HG03066 (cell line): ENCODE data around the gene ACTN2.
"Not testable (repeated sequence)": the region's sequence is repeated elsewhere in the genome, so short reads cannot be mapped to it uniquely, and the experiment has no call there.

Experiments used
- ATAC-seq: cut with Tn5 transposase; IDR thresholded peaks from one replicate; pipeline ENCODE4 v1.9.1; 2021; ENCODE audit warnings: low read depth; ENCODE audit not compliant: unreplicated experiment

The ACTN2 gene

DNA sequence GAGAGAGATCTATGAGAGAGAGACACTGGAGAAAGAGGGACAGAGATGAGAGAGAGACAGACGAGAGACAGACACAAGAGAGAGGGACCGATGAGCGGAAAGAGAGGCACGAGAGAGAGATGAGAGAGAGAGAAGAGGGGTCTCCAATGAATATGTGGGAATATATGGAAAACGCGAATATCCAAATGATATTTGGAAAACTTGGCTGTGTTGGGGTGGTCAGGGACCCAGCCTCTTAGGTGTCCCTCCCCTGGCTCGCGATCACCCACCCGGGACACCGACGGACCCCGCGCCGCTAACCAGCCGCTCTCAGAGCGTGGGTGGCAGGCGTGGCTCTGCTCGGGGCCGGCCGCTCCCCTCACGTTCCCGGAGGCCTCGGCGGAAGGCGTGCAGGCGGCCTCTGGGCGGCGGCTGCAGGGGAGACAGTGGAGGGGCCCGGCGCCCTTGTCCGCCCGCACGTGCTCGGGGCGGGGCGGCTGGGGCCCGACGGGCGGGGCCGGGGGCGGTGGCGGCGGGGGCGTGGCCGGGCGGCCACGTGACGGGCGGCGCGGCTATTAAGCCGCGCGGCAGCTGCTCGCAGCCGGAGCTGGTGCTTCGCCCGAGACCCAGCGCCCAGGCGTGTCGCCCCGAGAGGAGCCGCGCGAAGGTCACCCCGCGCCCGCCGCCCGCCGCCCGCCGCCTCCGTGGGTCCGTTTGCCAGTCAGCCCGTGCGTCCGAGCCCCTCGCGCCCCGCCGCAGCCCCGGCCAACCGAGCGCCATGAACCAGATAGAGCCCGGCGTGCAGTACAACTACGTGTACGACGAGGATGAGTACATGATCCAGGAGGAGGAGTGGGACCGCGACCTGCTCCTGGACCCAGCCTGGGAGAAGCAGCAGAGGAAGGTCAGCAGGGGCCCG lies at the start of gene ACTN2:
Gene ACTN2, plus strand, starts transcription at position 583 of the 898 bp plus-strand sequence. Its CDS starts 175 bp downstream, at position 758.
- ATAC-seq: peak; percentile 78

DNA sequence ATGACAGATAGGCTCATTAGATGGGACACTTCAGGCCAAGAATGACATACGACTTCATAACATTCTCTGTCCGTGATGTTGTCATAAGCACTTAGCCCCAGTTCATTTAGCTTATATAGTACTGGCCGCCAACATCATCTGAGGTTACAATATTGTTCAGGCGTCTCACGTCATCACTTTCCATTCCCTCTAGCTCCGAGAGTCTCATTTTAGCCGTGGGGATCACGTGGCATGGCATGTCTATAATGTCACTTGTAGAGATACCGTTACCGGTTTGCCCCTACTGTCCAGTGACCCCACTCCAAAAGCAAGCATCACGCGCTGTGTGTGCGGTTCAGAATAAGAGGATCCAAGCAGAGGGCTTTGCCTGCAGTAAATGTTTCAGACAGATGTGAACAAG lies 47.4 kb upstream of the ACTN2 start:
- ATAC-seq: no peak

DNA sequence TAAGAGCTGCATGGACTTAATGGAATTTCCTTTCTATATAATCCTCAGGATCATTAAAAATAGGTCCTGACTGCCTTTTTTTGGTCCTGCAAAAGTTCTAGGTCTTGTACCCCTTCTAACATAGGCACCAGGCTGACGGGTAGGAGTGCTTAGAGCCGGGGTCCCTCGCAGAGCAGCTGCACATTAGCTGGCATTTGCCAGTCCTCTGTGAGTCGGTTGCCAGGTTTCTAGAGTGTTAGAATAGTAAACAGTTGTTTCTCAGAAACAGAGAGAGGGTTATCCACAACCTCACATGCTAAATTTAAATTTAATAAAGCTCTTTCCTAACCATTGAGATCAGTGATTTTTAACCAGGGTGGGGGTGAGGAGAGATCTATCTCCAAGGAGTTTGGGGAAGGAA lies 46.6 kb upstream of the ACTN2 start:
- no peak for ATAC-seq

DNA sequence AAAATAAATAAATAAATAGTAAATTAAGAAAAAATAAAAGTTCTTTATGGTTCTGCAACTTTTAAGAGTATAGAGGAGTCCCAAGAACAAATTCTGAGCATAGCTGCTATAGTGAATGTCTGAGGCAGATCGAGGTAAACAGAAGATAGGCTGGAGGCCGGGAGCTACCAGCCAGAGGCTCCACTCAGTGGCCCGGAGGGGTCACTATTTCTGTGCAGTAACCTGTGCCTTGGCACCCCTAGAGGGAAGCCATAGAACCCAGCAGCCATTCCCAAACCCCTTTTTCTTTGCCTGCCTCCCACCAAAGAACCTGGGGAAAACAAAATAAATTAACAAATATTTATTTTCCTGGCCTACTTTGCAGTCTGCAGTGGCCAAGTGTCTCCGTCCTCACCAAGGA lies 43.5 kb upstream of the ACTN2 start:
- ATAC-seq: no peak

DNA sequence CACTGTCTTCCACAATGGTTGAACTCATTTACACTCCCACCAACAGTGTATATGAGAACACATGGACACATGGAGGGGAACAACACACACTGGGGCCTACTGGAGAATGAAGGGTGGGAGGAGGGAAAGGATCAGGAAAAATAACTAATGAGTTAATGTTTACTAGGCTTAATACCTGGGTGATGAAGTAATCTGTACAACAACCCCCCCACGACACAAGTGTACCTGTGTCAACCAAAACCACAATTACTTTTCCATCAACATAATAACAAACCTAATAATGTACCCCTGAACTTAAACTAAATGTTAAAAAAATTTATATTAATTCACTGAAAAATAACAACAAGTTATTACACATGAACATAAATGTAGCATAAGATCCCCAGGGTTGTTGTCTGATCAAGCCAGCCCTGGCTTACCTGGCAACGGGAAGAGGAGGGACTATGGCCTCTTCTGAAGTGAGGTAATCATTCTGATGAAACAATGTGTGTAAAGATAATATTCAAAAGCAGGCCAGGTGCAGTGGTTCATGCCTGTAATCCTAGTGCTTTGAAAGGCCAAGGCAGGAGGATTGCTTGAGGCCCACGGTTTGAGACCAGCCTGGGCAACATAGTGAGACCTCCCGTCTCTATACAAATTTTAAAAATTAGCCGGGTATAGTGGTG lies 41.2 kb upstream of the ACTN2 start:
- ATAC-seq: no peak

DNA sequence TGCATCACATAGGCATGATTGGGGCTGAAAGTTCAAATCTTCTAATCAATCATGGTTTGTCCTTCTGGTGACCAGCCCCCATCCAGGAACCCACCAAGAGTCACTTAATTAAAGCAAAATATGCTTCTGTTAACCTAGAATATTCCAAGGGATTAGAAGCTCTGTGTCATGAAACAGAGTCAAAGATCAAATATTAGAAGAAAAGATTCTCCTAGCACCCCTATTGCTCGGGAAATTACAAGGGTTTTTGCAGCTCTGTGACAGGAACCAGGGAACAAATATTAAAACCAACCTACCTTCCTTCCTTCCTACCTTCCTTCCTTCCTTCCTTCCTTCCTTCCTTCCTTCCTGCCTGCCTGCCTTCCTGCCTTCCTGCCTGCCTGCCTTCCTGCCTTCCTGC lies 31.8 kb upstream of the ACTN2 start:
- ATAC-seq: no peak

DNA sequence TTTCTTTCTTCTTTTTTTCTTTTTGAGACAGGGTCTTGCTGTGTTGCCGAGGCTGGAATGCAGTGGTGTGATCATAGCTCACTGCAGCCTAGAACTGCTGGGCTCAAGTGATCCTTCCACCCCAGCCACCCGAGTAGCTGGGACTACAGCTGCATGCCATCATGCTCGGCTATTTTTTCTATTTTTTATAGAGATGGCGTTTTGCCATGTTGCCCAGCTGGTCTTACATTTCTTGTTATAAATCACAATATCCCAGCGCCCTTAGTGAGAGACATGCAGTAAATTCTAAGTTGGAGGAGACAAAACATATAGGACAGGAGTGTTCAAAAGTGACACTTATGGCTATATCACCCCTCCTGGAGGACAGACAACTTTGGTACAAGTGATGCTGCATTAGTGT lies 31.3 kb upstream of the ACTN2 start:
- ATAC-seq: no peak

DNA sequence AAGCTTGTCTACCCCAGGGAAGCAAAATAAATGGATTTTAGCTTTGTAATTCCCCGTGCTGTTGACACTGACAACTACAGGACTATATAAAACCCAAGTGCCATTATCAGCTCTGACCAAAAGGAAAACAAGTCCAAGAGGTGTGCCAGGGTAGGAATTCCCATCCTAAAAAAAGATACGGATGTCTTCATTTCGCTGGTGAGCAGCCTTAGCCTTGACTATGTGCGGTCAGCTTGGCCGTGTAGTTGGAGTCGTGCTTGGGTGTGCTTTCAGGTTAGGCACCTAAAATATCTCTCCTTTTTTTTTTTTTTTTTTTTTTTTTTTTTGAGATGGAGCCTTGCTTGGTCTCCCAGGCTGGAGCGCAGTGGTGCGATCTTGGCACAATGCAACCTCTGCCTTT lies 28.9 kb upstream of the ACTN2 start:
- no peak for ATAC-seq

DNA sequence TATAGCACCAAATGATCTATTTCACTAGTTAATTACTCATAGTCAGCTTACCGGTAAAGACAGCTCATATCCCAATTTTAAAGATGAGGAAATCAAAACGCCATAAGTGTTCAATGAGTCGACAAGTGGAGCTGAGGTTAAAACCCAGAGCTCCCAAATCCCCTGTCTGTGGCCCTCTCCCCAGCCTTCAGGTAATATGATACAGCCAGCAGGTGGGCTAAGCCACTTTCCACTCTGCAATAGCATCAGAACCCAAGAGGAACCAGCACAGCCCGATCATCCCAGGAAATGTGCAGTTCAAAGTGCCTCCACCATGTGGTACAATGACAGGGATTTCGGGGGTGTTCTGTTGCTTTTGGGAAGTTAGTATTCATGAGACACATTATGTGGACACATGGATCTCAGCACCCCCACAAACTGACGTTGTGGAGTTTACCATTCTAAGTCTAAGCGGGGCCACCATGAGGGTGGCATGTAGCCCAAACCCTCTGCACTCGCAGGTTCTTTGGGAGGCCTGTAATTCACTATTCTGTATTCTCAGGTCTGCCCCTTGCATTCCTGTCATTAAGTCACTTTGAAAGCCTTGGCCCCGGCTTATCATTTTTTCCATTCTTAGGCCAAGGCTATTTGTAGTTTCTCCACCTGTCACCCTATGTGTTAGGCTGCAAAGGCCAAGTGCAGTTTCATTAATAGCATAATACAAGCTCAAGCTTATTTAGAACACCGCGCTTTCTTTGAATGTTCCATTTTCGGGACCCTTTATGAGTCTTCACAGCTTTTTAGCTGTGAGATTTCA lies 26.3 kb upstream of the ACTN2 start:
- ATAC-seq: no peak

DNA sequence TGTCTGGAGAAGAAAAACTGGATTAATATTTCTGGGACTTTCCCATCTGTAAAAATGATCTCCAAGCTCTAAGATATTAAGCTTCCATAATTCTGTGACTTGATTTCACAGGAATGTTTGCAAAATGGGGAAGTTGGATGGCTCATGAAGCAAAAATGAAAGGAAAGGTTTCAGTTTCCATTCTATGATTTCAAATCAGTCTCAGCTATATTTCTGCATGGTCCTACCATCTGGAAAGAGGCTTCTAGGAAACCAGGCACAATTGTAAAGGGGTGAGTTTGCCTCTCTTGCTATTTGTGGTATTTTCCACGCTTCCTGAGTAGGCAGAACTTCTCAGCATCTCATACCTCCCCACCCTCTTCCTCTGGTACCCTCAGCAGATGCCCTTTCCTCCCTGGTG lies 22.4 kb upstream of the ACTN2 start:
- ATAC-seq: no peak

DNA sequence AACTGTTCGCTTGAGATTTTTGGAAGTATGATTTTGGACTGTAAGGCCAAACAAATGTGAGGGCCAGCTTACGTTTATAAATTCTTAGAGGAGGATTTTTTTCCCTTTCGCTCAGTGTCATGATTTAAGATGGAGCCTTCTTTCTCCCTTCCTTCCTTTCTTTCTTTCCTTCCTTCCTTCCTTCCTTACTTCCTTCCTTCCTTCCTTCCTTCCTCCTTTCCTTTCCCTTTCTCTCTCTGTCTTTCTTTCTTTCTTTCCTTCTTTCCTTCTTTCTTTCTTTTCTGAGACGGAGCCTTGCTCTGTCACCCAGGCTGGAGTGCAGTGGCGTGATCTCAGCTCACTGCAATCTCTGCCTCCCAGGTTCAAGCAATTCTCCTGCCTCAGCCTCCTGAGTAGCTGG lies 17.4 kb upstream of the ACTN2 start:
- not testable (repeated sequence) for ATAC-seq

DNA sequence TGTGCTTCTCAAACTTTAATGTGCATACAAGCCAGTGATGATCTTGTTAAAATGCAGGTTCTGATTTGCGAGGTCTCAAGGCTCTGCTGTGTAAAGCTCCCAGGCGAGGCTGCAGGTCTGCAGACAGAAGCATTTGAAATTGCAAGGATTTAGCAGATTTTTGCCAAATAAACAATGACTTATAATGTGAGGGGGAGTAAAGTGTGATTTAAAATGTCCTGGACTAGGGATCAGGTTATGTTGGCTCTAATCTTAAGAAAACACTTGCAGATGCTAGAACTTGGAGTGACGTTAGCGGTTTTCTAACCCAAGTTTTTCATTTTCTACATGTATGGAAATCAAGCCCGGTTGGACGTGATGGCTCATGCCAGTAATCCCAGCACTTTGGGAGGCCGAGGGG lies 16.2 kb upstream of the ACTN2 start:
- ATAC-seq: no peak

DNA sequence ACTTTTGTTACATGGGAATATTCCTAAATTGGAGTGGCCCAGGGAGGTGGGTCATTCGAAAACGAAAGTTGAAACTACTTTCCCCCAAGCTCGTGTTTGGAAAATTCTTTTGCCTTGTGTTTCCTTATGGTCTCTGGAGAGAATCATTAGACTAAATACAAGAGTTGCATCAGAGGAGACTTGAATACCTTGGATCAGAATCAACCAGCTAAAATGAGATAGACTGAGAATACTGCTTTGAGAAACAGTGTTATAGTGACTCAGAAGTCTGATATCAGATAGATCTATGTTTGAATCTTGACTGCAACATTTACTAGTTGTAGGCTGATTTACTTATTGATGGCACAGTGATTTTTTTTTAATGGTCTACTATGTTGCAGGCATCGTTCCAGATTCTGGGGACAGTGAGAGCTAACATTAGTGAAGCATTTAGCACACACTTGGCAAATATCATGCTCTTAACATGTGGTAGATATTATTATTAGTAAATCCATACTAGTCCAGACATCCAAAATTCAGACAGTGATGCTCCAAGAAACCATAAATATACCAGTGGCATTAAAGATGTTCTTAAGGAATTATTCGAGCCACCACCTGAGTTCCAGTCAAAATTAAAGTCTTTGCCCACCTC lies 12.9 kb upstream of the ACTN2 start:
- no peak for ATAC-seq

DNA sequence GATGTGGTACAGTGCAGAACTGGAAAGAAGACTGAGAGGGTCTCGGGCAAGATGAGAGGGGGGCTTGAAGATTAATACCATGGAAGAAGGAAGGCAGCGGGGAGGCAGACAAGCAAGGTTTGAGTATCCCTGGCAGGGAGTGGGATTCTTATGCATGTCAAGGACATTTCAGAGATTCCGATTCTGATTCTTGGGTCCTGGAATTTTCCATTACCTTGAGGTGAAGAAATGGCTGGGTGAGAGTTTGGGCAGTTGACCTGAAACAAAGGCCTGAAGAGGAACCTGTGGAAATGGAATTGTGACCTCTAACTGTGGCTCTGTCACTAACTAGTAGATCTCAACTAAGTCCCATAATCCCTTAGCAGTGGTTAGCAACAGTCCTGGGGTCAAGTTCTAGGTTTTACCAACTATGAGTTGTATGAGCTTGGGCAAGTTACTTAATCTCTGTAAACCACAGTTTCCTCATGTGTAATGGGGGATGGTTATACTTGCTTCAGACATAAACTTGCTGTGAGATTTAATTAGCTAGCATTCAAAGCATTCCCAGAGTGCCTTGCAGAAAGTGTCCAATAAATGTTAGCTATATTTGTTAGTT lies 8.6 kb upstream of the ACTN2 start:
- ATAC-seq: no peak

DNA sequence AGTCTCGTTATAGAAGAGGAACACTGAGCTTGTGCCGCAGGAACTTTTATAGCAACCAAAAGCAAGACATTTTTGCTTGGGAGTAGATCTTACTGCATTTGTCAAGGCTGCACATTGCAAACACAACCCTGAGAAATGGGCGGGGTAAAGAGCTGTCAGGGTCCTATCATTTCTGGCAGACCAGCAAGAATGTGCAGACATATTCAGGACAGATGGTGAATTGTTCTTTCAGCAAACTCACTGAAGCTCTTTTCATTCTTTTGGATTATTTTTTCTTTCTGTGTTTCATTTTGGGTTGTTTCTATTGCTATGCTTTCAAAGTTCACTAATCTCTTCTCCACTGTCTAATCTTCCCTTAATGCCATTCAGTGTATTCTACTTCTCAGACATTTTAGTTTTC lies 5.1 kb upstream of the ACTN2 start:
- ATAC-seq: no peak

DNA sequence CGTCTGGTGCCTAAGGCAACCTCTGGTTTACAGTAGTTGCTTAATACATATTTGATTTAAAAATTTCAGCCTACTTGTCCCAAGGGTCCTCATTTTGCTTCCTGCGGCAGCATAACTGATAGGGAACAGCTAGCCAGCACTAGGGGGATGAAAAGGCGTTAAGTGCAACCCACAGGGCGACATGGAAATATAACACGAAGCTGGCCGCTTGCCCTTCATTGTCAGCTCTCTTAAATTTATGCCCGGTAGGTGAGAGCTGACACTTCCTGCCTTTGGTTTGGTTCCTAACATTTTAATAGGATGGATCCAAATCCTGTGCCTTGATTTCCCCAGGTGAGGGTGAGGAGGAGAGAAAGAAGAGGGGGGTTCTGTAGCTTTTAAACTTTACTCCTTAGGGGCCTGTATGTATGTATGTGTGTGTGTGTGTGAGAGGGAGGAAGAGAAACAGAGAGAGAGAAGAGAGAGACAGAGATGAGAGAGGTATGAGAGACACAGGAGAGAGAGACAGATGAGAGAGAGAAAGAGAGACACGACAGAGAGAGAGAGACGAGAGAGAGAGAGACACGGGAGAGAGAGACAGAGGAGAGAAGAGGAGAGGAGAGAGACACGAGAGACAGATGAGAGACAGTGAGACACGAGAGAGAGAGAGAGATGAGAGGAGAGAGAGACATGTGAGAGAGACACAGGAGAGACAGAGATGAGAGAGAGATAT lies 938 bp upstream of the ACTN2 start:
- ATAC-seq: no peak

DNA sequence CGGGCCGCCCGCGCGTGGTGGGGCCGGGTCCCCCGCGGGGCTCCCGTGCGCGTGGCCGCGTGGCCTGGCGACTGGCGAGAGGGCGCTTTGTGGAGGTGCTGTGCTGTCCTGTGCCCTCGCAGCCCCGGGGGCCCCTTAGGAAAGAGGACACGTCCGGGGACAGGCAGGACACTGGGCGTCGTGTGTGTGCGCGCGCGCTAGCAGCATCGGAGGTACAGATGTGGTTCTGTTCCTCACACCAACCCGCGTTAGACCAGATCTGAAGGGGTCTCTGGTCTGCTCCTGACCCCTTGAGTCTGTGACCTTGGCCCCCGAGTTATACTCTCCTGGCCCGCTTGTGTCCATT lies 489 bp downstream of the ACTN2 start:
- ATAC-seq: no peak

DNA sequence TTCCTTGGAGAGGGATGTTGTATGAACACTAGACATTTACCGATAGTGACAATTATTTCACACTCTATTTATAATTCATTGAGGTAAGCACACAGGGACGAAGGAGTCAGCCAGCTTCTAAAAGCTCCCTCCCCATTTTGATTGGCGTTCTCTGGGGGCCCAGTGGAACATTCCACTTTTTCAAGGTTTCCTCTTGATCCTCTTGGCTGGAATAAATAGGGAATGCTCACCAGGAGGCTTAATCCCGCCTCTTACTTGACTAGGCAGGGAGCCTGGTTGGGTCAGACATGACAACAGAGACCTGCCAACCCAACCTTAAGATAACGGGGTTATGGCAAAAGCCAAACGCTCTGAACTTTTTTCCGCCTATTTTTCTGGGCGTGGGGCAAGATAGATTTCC lies 974 bp downstream of the ACTN2 start:
- no peak for ATAC-seq

DNA sequence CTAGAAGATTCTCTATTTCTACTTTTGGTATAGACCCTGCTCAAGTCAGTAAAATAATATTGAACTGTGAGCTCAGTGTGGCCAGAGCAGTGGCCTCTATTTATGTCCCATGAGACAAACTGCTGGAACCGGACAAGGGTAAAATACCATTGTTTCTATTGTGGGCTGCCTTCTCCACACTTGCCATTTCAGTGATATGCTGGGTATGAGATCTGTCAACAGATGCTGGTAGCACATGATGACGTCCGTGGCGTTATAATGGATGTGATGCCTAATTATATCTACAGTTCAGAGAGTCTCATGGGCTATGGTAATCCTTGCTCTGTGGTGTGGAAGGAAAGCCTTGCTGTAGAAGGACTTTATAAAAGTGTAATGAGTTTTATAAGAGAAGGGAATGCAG lies 2.4 kb downstream of the ACTN2 start:
- ATAC-seq: no peak
